Measurements from ENCODE around the gene PIGQ. TPM values are rescaled to one million over a fixed set of nuclear protein-coding genes. Genes with fewer than 3 reads are reported as not detected.
A peak's percentile ranks its signal among the peaks of the same experiment; 100 is the strongest.

Gene PIGQ
- total RNA-seq, 1 experiment from 2014 or later = 58.0 TPM

- no peak overlapping the region for H3K56ac ChIP-seq (ENCODE audit: insufficient read length, low read depth, low read length)
- no CpG with 5 or more reads among the region's 33 CpGs for WGBS (ENCODE audit: extremely low coverage, insufficient read length, low lambda C conversion rate)
These were observed 58.7 kb downstream of the PIGQ start for GRCh38 chr16:628321-629061.

More at GRCh38 chr16:628321-629061, 58.7 kb downstream of the PIGQ start:
- Histone ChIP-seq H3K9ac (ENCODE audit: extremely low read depth, insufficient read length, low read length) (no peak overlapping the region), H3K4ac (ENCODE audit: low read depth, low read length) (no peak overlapping the region), H3T11ph (ENCODE audit: low read length) (no peak overlapping the region), H3K79me2 (ENCODE audit: insufficient read depth, low read length) (no peaks in the 10 kb centered on the region), H3K14ac (ENCODE audit: insufficient read depth, low read length) (no peak overlapping the region), H2BK12ac (ENCODE audit: insufficient read length, low read depth, low read length) (no peak overlapping the region), H3K9me3 (ENCODE audit: control insufficient read depth, low read depth, low read length) (no peaks in the 10 kb centered on the region), H4K8ac (replicated peaks; ENCODE audit: insufficient read length, low read depth, low read length) (no peak overlapping the region), H3K23ac (ENCODE audit: insufficient read length, low read depth, low read length) (no peak overlapping the region), H2AFZ (ENCODE audit: low read length) (no peak overlapping the region), H3K27me3 (ENCODE audit: insufficient read depth, low read length) (no peaks in the 10 kb centered on the region), H4K5ac (ENCODE audit: insufficient read length, low read depth, low read length) (no peak overlapping the region), H3K18ac (ENCODE audit: insufficient read length, low read depth, low read length) (no peak overlapping the region), H2BK5ac (ENCODE audit: insufficient read length, low read length) (no peak overlapping the region), H3K27ac (ENCODE audit: insufficient read length, low read depth, low read length) (no peak overlapping the region), H4K91ac (ENCODE audit: insufficient read length, low read depth, low read length) (no peak overlapping the region), H3K4me2 (ENCODE audit: insufficient read depth, insufficient read length, low read length) (no peak overlapping the region), H4K20me1 (ENCODE audit: control insufficient read depth, insufficient read depth, insufficient read length) (no peaks in the 10 kb centered on the region), H2BK20ac (ENCODE audit: low read depth, low read length, poor library complexity, severe bottlenecking) (no peak overlapping the region), H2AK5ac (ENCODE audit: insufficient read length, low read length) (no peak overlapping the region), H3K4me1 (ENCODE audit: insufficient read depth, low read length) (no peaks in the 10 kb centered on the region; the same call in 1 of the 2 replicates), H3K79me1 (ENCODE audit: insufficient read depth, low read depth, low read length, poor library complexity, severe bottlenecking) (no peaks in the 10 kb centered on the region), H2BK120ac (ENCODE audit: low read depth, low read length, poor library complexity, severe bottlenecking) (no peak overlapping the region), H3K23me2 (ENCODE audit: insufficient read length, low read depth, low read length, poor library complexity, severe bottlenecking) (peaks cover 8% of the 10 kb centered on the region), H2BK15ac (ENCODE audit: low read depth, low read length) (no peak overlapping the region)
- Mint-ChIP-seq H3K27me3 (ENCODE audit: low read depth) (no peaks in the 10 kb centered on the region), H3K27ac (peak overlapping the region in 1 of 3 experiments; percentile 57; a peak in 1 of 7 replicates), H3K36me3 (ENCODE audit: insufficient read depth in 1 of 3, low read depth in 3 of 3) (peaks cover 0 to 10% (median 0%) of the 10 kb centered on the region in 3 experiments; a peak in 3 of 7 replicates), H3K4me3 (no peak overlapping the region), H3K9me3 (no peaks in the 10 kb centered on the region), H3K4me1 (peaks cover 6 to 39% of the 10 kb centered on the region in 2 experiments; a peak in 3 of 4 replicates)
- TF ChIP-seq, protein P1, sequence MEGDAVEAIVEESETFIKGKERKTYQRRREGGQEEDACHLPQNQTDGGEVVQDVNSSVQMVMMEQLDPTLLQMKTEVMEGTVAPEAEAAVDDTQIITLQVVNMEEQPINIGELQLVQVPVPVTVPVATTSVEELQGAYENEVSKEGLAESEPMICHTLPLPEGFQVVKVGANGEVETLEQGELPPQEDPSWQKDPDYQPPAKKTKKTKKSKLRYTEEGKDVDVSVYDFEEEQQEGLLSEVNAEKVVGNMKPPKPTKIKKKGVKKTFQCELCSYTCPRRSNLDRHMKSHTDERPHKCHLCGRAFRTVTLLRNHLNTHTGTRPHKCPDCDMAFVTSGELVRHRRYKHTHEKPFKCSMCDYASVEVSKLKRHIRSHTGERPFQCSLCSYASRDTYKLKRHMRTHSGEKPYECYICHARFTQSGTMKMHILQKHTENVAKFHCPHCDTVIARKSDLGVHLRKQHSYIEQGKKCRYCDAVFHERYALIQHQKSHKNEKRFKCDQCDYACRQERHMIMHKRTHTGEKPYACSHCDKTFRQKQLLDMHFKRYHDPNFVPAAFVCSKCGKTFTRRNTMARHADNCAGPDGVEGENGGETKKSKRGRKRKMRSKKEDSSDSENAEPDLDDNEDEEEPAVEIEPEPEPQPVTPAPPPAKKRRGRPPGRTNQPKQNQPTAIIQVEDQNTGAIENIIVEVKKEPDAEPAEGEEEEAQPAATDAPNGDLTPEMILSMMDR (conservative IDR thresholded peaks at IDR 0.05) = no peak
- DNase-seq = peak; percentile 29
